Measurements from ENCODE around the gene ZNF853. TPM values are rescaled to one million over a fixed set of nuclear protein-coding genes. Genes with fewer than 3 reads are reported as not detected.
A peak's percentile ranks its signal among the peaks of the same experiment; 100 is the strongest.

The ZNF853 gene
- total RNA-seq, 1 experiment from 2014 or later, result not detected

DNA sequence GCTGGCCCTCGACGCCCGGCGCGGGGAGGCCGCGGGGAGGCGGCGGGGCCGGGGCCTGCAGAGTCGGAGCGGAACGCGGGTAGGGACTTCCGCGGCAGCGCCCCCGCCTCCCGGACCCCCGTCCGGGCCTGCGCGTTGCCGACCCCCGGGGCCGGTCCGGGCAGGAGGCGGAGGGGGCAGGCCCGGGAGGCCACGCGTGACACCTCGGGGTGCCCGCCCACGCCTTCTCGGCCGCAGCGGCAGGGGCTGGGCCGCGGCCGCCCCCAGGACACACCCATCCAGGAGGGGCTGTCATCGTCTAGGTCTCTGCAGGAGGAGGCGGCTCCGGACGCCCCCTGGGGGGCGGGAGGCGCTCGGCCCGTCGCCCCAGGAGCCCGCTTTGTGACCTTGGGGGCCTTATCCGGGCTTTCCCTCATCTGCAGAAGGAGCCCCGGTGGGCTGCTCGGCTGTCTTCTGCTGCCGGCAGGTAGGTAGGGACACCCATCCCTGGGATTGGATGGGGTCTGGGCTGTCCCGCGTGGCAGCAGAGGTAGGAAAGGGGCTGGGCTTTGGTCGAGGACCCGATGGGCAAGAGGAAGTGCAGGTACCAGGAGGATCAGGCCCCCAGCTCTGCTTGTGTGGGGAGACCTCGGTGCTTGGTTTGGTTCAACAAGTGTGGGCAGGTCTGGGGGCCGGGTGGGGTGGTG lies 22.3 kb downstream of the ZNF853 start:
- H4K20me1 ChIP-seq (ENCODE audit: insufficient read depth, low read depth, low read length), result peaks cover 10% of the 10 kb centered on the region; the same call in 1 of the 2 replicates
- H3K9me2 ChIP-seq (replicated peaks; ENCODE audit: insufficient read depth, low read length), result no peaks in the 10 kb centered on the region
- H3K79me2 ChIP-seq (ENCODE audit: low read length), result peaks cover 42% of the 10 kb centered on the region
- H3K4me3 ChIP-seq (ENCODE audit: low read length), result peak overlapping the region; percentile 72
- no peak overlapping the region for H2AFZ ChIP-seq (ENCODE audit: low read length)
- DNase-seq, result peak; percentile 84
- no peaks in the 10 kb centered on the region for H3K9me3 ChIP-seq (ENCODE audit: low read length)
- peak overlapping the region; percentile 88 for H3K9ac ChIP-seq (ENCODE audit: low read length)
- H3K27me3 ChIP-seq (ENCODE audit: low read length), result no peaks in the 10 kb centered on the region
- H3K27ac ChIP-seq (ENCODE audit: low read length), result peak overlapping the region; percentile 15; the same call in 1 of the 2 replicates
- H3K4me2 ChIP-seq (ENCODE audit: low read depth, low read length, poor library complexity, severe bottlenecking), result peak overlapping the region; percentile 92
- 0 out of 2 replicates have a peak, but pooled peaks cover 6% of the 10 kb centered on the region for H3K36me3 ChIP-seq (ENCODE audit: insufficient read depth, low read length)
- peaks cover 16% of the 10 kb centered on the region for H3K4me1 ChIP-seq (ENCODE audit: low read length)

DNA sequence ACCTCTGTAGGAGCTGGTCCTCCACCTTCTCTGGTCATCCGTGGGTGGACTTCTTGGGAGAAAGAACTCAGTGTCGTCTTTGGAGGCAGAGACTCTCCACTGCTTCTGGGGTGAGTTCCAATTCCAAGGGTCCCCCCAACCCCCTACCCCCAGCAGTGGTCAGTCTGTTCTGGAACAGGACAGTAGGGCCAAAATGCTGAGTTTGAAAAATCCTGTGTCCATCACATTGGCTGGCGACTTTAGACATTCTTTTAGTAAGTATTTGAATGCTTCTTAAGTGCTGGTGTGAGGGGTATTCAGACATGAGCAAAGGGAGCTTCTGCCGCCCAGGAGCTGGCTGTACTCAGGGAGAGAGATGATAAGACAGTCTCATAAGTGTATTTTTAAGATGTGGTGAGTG lies 23.6 kb downstream of the ZNF853 start:
- peaks cover 10% of the 10 kb centered on the region; the same call in 1 of the 2 replicates for H4K20me1 ChIP-seq (ENCODE audit: insufficient read depth, low read depth, low read length)
- no peaks in the 10 kb centered on the region for H3K27me3 ChIP-seq (ENCODE audit: low read length)
- H3K27ac ChIP-seq (ENCODE audit: low read length), result no peak overlapping the region
- no peak overlapping the region for H2AFZ ChIP-seq (ENCODE audit: low read length)
- no peak overlapping the region for H3K9ac ChIP-seq (ENCODE audit: low read length)
- H3K9me2 ChIP-seq (replicated peaks; ENCODE audit: insufficient read depth, low read length), result no peaks in the 10 kb centered on the region
- no peaks in the 10 kb centered on the region for H3K9me3 ChIP-seq (ENCODE audit: low read length)
- no peak overlapping the region for H3K4me2 ChIP-seq (ENCODE audit: low read depth, low read length, poor library complexity, severe bottlenecking)
- H3K36me3 ChIP-seq (ENCODE audit: insufficient read depth, low read length), result 0 out of 2 replicates have a peak, but pooled peaks cover 6% of the 10 kb centered on the region
- peaks cover 16% of the 10 kb centered on the region for H3K4me1 ChIP-seq (ENCODE audit: low read length)
- peaks cover 42% of the 10 kb centered on the region for H3K79me2 ChIP-seq (ENCODE audit: low read length)
- DNase-seq, result no peak
- no peak overlapping the region for H3K4me3 ChIP-seq (ENCODE audit: low read length)

- no peak overlapping the region for H3K9ac ChIP-seq (ENCODE audit: low read length)
- H3K27ac ChIP-seq (ENCODE audit: low read length), result no peak overlapping the region
- no peaks in the 10 kb centered on the region for H3K9me2 ChIP-seq (replicated peaks; ENCODE audit: insufficient read depth, low read length)
- no peak overlapping the region for H3K4me2 ChIP-seq (ENCODE audit: low read depth, low read length, poor library complexity, severe bottlenecking)
- H3K9me3 ChIP-seq (ENCODE audit: low read length), result no peaks in the 10 kb centered on the region
- DNase-seq, result no peak
- H3K27me3 ChIP-seq (ENCODE audit: low read length), result no peaks in the 10 kb centered on the region
- peaks cover 42% of the 10 kb centered on the region for H3K79me2 ChIP-seq (ENCODE audit: low read length)
- peaks cover 10% of the 10 kb centered on the region; the same call in 1 of the 2 replicates for H4K20me1 ChIP-seq (ENCODE audit: insufficient read depth, low read depth, low read length)
- H3K36me3 ChIP-seq (ENCODE audit: insufficient read depth, low read length), result 0 out of 2 replicates have a peak, but pooled peaks cover 8% of the 10 kb centered on the region
- H3K4me1 ChIP-seq (ENCODE audit: low read length), result peaks cover 16% of the 10 kb centered on the region
- H2AFZ ChIP-seq (ENCODE audit: low read length), result no peak overlapping the region
- H3K4me3 ChIP-seq (ENCODE audit: low read length), result no peak overlapping the region
Observed at GRCh38 chr7:6639627-6640026, 24.2 kb downstream of the ZNF853 start.

DNA sequence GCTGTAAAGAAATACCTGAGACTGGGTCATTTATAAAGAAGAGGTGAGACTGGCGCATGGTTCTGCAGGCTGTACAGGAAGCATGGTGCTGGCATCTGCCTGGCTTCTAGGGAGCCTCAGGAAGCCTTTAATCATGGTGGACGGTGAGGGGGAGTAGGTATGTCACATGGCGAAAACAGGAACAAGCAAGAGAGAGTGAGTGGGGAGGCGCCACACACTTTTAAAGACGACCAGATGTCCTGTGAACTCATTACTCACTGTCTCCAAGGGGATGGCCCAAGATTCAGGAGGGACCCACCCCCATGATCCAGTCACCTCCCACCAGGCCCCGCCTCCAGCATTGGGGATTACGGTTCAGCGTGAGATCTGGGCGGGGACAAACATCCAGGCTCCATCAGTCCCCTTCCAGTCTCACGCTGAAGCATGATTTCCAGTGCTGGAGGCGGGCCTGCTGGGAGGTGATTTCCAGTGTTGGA lies 24.9 kb downstream of the ZNF853 start:
- no peak overlapping the region for H2AFZ ChIP-seq (ENCODE audit: low read length)
- peaks cover 16% of the 10 kb centered on the region for H3K4me1 ChIP-seq (ENCODE audit: low read length)
- DNase-seq, result peak; percentile 53
- no peak overlapping the region for H3K4me2 ChIP-seq (ENCODE audit: low read depth, low read length, poor library complexity, severe bottlenecking)
- H3K79me2 ChIP-seq (ENCODE audit: low read length), result peaks cover 45% of the 10 kb centered on the region
- H3K9ac ChIP-seq (ENCODE audit: low read length), result no peak overlapping the region
- no peaks in the 10 kb centered on the region for H3K9me3 ChIP-seq (ENCODE audit: low read length)
- H3K9me2 ChIP-seq (replicated peaks; ENCODE audit: insufficient read depth, low read length), result no peaks in the 10 kb centered on the region
- H3K36me3 ChIP-seq (ENCODE audit: insufficient read depth, low read length), result 0 out of 2 replicates have a peak, but pooled peaks cover 8% of the 10 kb centered on the region
- no peak overlapping the region for H3K27ac ChIP-seq (ENCODE audit: low read length)
- H4K20me1 ChIP-seq (ENCODE audit: insufficient read depth, low read depth, low read length), result peaks cover 10% of the 10 kb centered on the region; the same call in 1 of the 2 replicates
- no peaks in the 10 kb centered on the region for H3K27me3 ChIP-seq (ENCODE audit: low read length)
- H3K4me3 ChIP-seq (ENCODE audit: low read length), result no peak overlapping the region

DNA sequence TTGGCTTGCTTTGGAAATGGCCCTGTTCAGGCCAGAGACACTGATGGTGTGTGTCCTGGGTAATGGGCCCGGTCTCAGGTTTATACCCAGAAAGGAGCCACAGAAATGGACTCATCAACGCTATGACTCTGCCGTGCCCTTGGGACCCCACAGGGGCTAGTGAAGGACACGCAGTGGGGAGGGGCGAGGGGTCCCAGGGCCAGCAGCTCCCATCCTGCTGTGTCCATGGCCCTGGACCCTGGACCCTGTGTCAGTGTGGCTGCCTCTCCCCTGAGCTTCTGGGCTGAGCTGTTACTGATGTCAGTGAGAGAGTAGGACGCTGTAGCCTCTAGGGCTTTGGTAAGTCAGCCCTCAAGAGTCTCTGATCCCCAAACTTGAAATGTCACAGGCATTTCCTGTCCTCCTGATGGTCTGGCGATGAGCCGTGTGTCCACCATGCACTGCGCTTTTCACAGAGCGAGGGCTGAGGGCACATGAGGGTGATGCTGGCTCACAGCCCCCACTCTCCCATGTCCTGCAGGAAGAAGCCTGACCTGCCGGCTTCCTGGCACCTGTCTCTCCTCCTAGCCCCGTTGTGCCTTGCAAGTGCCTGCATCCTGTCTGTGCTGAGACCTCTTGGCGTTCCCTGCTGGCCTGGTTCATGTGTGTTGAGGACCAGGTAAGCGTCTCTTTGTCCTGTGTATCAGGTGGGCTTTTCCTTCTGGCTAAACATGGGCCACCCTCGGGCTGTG lies 26.1 kb downstream of the ZNF853 start:
- 0 out of 2 replicates have a peak, but pooled peaks cover 8% of the 10 kb centered on the region for H3K36me3 ChIP-seq (ENCODE audit: insufficient read depth, low read length)

DNA sequence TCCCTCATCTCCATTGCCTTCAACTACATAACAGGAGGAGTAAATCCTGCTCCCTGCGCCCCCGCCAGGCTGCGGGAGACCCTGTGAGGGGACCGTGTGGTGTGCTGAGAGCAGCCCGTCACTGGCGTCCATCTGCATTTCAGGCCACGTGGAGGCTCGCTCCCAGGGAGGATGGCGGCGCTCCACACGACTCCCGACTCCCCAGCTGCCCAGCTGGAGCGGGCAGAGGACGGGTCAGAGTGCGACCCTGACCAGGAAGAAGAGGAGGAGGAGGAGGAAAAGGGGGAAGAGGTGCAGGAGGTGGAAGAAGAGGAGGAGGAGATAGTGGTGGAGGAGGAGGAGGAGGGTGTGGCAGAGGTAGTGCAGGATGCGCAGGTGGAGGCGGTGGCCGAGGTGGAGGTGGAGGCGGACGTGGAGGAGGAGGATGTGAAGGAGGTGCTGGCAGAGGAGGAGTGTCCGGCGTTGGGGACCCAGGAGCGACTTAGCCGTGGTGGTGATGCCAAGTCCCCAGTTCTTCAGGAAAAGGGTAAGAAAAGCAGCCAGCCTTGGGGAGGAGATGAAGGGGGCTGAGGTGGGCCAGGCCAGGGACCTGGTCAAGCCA lies 26.9 kb downstream of the ZNF853 start:
- no peaks in the 10 kb centered on the region for H3K9me3 ChIP-seq (ENCODE audit: low read length)
- H3K9me2 ChIP-seq (replicated peaks; ENCODE audit: insufficient read depth, low read length), result no peaks in the 10 kb centered on the region
- H2AFZ ChIP-seq (ENCODE audit: low read length), result no peak overlapping the region
- H3K4me3 ChIP-seq (ENCODE audit: low read length), result no peak overlapping the region
- peaks cover 8% of the 10 kb centered on the region; the same call in 1 of the 2 replicates for H3K36me3 ChIP-seq (ENCODE audit: insufficient read depth, low read length)
- no peak overlapping the region for H3K4me2 ChIP-seq (ENCODE audit: low read depth, low read length, poor library complexity, severe bottlenecking)
- no peak for DNase-seq
- peaks cover 47% of the 10 kb centered on the region for H3K79me2 ChIP-seq (ENCODE audit: low read length)
- no peak overlapping the region for H3K27ac ChIP-seq (ENCODE audit: low read length)
- no peak overlapping the region for H3K9ac ChIP-seq (ENCODE audit: low read length)
- peaks cover 10% of the 10 kb centered on the region; the same call in 1 of the 2 replicates for H4K20me1 ChIP-seq (ENCODE audit: insufficient read depth, low read depth, low read length)
- H3K27me3 ChIP-seq (ENCODE audit: low read length), result no peaks in the 10 kb centered on the region
- peaks cover 9% of the 10 kb centered on the region for H3K4me1 ChIP-seq (ENCODE audit: low read length)

More for the DNA sequence above, 26.1 kb downstream of the ZNF853 start:
- Histone ChIP-seq H4K20me1 (ENCODE audit: insufficient read depth, low read depth, low read length) (peaks cover 10% of the 10 kb centered on the region; the same call in 1 of the 2 replicates), H2AFZ (ENCODE audit: low read length) (no peak overlapping the region), H3K9ac (ENCODE audit: low read length) (no peak overlapping the region), H3K27ac (ENCODE audit: low read length) (no peak overlapping the region), H3K4me2 (ENCODE audit: low read depth, low read length, poor library complexity, severe bottlenecking) (no peak overlapping the region), H3K27me3 (ENCODE audit: low read length) (no peaks in the 10 kb centered on the region), H3K79me2 (ENCODE audit: low read length) (peaks cover 45% of the 10 kb centered on the region), H3K4me1 (ENCODE audit: low read length) (peaks cover 15% of the 10 kb centered on the region), H3K4me3 (ENCODE audit: low read length) (no peak overlapping the region), H3K9me3 (ENCODE audit: low read length) (no peaks in the 10 kb centered on the region), H3K9me2 (replicated peaks; ENCODE audit: insufficient read depth, low read length) (no peaks in the 10 kb centered on the region)
- DNase-seq, result no peak

- Histone ChIP-seq H2AFZ (ENCODE audit: low read length) (no peak overlapping the region), H3K9ac (ENCODE audit: low read length) (no peak overlapping the region), H3K4me1 (ENCODE audit: low read length) (peaks cover 7% of the 10 kb centered on the region), H3K27me3 (ENCODE audit: low read length) (no peaks in the 10 kb centered on the region), H4K20me1 (ENCODE audit: insufficient read depth, low read depth, low read length) (peaks cover 10% of the 10 kb centered on the region; the same call in 1 of the 2 replicates), H3K4me2 (ENCODE audit: low read depth, low read length, poor library complexity, severe bottlenecking) (no peak overlapping the region), H3K4me3 (ENCODE audit: low read length) (no peak overlapping the region), H3K9me2 (replicated peaks; ENCODE audit: insufficient read depth, low read length) (no peaks in the 10 kb centered on the region), H3K9me3 (ENCODE audit: low read length) (no peaks in the 10 kb centered on the region), H3K27ac (ENCODE audit: low read length) (no peak overlapping the region), H3K79me2 (ENCODE audit: low read length) (peaks cover 43% of the 10 kb centered on the region), H3K36me3 (ENCODE audit: insufficient read depth, low read length) (peaks cover 8% of the 10 kb centered on the region; the same call in 1 of the 2 replicates)
- DNase-seq, result no peak
Observed at GRCh38 chr7:6642861-6643640, 27.6 kb downstream of the ZNF853 start.
